Keratinocyte (primary cell): ENCODE results near the gene CDR2L. TPM values are rescaled to one million over a fixed set of nuclear protein-coding genes. Genes with fewer than 3 reads are reported as not detected.

Source experiments
- DNase-seq: peaks from one replicate; pipeline ENCODE4 v3.0.0-alpha.2; 2011; ENCODE audit warnings: low read depth, missing footprints, low spot score
- FAIRE-seq: peaks from 2 replicates; lab custom pipeline; 2011; peaks lifted over from hg19 to GRCh38; lab: Jason Lieb, UNC
- H2AFZ ChIP-seq: 2 replicates; pipeline ENCODE4 v1.6.0; 2012; ENCODE audit warnings: low read length, control low read depth, inconsistent platforms; ENCODE audit not compliant: control insufficient read depth
- H3K27ac ChIP-seq: 2 replicates; pipeline ENCODE4 v1.5.1; 2011; ENCODE audit warnings: low read length; ENCODE audit not compliant: control insufficient read depth, insufficient read depth
- H3K27me3 ChIP-seq: 3 replicates; pipeline ENCODE4 v1.6.0; 2011; ENCODE audit warnings: low read length; ENCODE audit not compliant: control insufficient read depth, insufficient read depth; ENCODE audit errors: extremely low read depth
- H3K36me3 ChIP-seq, 2 experiments: 2 replicates in 1 of 2; 3 replicates in 1 of 2; pipeline ENCODE4 v1.5.1; 2011; ENCODE audit warnings: low read length in 2 of 2, mild to moderate bottlenecking in 1 of 2; ENCODE audit not compliant: control insufficient read depth in 2 of 2, insufficient read depth in 2 of 2; ENCODE audit errors: extremely low read depth in 1 of 2
- H3K4me1 ChIP-seq: 3 replicates; pipeline ENCODE4 v1.5.1; 2011; ENCODE audit warnings: low read length; ENCODE audit not compliant: control insufficient read depth, insufficient read depth; ENCODE audit errors: extremely low read depth
- H3K4me2 ChIP-seq: 3 replicates; pipeline ENCODE4 v1.6.0; 2011; ENCODE audit warnings: low read depth, low read length; ENCODE audit not compliant: control insufficient read depth, insufficient read depth; ENCODE audit errors: extremely low read depth
- H3K4me3 ChIP-seq, 3 experiments: fragments of 200-600 bp in 1 of 3; sonication (generic) in 1 of 3; 2 replicates in 2 of 3; 3 replicates in 1 of 3; pipeline ENCODE4 v1.5.1; 2011 to 2016; ENCODE audit warnings: low read length in 3 of 3, mild to moderate bottlenecking in 3 of 3, control low read depth in 2 of 3, inconsistent platforms in 1 of 3, low read depth in 1 of 3, mixed read lengths in 1 of 3, mixed run types in 1 of 3, moderate library complexity in 1 of 3; ENCODE audit not compliant: control insufficient read depth in 2 of 3, insufficient read depth in 2 of 3; ENCODE audit errors: extremely low read depth in 1 of 3
- H3K79me2 ChIP-seq: 2 replicates; pipeline ENCODE4 v1.6.0; 2012; ENCODE audit warnings: low read length; ENCODE audit not compliant: control insufficient read depth, insufficient read depth
- H3K9ac ChIP-seq: 3 replicates; pipeline ENCODE4 v1.6.0; 2011; ENCODE audit warnings: low read length; ENCODE audit not compliant: control insufficient read depth, insufficient read depth; ENCODE audit errors: extremely low read depth
- H3K9me1 ChIP-seq: 3 replicates; pipeline ENCODE4 v1.6.0; 2011; ENCODE audit warnings: low read length; ENCODE audit not compliant: control insufficient read depth, insufficient read depth; ENCODE audit errors: extremely low read depth
- H3K9me3 ChIP-seq: 2 replicates; pipeline ENCODE4 v1.5.1; 2012; ENCODE audit warnings: low read depth, low read length; ENCODE audit not compliant: control insufficient read depth
- H4K20me1 ChIP-seq: 3 replicates; pipeline ENCODE4 v1.6.0; 2011; ENCODE audit warnings: low read length; ENCODE audit not compliant: control insufficient read depth, insufficient read depth; ENCODE audit errors: extremely low read depth
- EZH2 ChIP-seq: IDR thresholded peaks from one replicate; pipeline ENCODE4 v1.6.1; 2012; ENCODE audit warnings: inconsistent platforms, mild to moderate bottlenecking, low read length, moderate library complexity
- dilution Hi-C: fragments of 300-500 bp; cut with MboI; formaldehyde crosslinking; loops from one replicate; pipeline ENCODE4 v1.7.0; 2020; ENCODE audit warnings: low sequenced_read_pairs; ENCODE audit not compliant: extremely low pct_ligation_motif_present
- polyA plus RNA-seq, 5 experiments: library from polyadenylated mRNA; depleted of rRNA in 3 of 5; stranded (reverse) in 3 of 5; stranded (forward) in 1 of 5; unstranded in 1 of 5; fragments of >200 nt; gene quantifications; 1 replicate in 1 of 5; 2 replicates in 3 of 5; 3 replicates in 1 of 5; pipeline versions ENCODE4 v1.2.1 to v1.2.3, GENCODE V29; 2011 to 2012; ENCODE audit warnings: missing spikeins in 2 of 5, low read depth in 1 of 5, low replicate concordance in 1 of 5
- TF ChIP-seq, protein P1 (sequence below), 3 experiments: IDR thresholded peaks in 1 of 3; conservative IDR thresholded peaks in 1 of 3; optimal IDR thresholded peaks in 1 of 3; 2 replicates in 2 of 3; 3 replicates in 1 of 3; pipeline versions ENCODE3 to v1.5.1; 2011; ENCODE audit warnings: low read length in 3 of 3, mild to moderate bottlenecking in 3 of 3, moderate library complexity in 2 of 3, control low read depth in 1 of 3, inconsistent platforms in 1 of 3; ENCODE audit not compliant: insufficient read depth in 2 of 3; ENCODE audit errors: extremely low read depth in 1 of 3

CDR2L gene
- polyA plus RNA-seq, 1 donor (not counting 4 experiments of a cell fraction or from before 2014, with no cell fraction given): 7.1 TPM

DNA sequence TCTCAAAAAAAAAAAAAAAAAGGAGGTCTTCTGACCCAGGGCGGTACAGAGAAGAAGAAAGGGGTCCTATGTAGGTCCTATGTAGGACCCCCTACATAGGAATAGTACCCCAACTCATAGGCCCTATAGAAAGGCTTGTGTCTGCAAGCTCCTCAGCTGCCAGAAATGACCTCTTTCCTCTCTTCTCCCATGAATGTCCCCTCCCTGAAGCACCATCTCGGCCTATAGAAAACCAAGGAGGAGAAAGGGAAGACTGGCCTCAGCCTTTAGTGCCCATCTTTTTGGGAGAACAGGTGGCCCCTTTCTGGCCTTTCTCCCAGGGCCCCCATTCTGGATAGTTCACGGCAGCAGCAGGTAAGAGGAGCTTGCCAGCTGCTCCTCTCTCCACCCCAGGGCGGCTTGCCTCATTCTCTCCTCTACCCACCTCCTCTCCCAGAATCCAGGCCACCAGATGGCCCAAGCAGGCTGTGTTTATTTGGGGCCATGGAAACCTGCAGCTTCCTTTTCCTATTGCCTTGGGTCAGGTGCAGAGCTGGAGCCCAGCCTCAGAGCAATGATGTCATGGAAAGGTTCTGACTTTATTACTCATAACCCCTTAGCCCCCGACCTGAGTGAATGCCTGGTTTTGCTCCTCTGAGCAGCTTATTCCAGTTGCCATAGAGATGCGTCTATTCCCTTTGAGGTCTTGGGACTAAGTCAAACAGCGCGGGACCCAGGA lies 23.4 kb downstream of the CDR2L start:
- Histone ChIP-seq H3K9ac (no peak overlapping the region), H3K9me3 (no peaks in the 10 kb centered on the region), H2AFZ (peak overlapping the region; percentile 94), H4K20me1 (no peaks in the 10 kb centered on the region), H3K79me2 (peaks cover 20% of the 10 kb centered on the region), H3K27ac (peak overlapping the region; percentile 61), H3K4me3 (no peak overlapping the region), H3K36me3 (no peaks in the 10 kb centered on the region), H3K4me2 (peak overlapping the region; percentile 98), H3K27me3 (no peaks in the 10 kb centered on the region), H3K9me1 (peaks cover 4% of the 10 kb centered on the region), H3K4me1 (peaks cover 21% of the 10 kb centered on the region)
- DNase-seq (no peak), FAIRE-seq (peak; percentile 32)
- TF ChIP-seq, protein P1, sequence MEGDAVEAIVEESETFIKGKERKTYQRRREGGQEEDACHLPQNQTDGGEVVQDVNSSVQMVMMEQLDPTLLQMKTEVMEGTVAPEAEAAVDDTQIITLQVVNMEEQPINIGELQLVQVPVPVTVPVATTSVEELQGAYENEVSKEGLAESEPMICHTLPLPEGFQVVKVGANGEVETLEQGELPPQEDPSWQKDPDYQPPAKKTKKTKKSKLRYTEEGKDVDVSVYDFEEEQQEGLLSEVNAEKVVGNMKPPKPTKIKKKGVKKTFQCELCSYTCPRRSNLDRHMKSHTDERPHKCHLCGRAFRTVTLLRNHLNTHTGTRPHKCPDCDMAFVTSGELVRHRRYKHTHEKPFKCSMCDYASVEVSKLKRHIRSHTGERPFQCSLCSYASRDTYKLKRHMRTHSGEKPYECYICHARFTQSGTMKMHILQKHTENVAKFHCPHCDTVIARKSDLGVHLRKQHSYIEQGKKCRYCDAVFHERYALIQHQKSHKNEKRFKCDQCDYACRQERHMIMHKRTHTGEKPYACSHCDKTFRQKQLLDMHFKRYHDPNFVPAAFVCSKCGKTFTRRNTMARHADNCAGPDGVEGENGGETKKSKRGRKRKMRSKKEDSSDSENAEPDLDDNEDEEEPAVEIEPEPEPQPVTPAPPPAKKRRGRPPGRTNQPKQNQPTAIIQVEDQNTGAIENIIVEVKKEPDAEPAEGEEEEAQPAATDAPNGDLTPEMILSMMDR (optimal IDR thresholded peaks at IDR 0.05 in 1 of 3, IDR thresholded peaks at IDR 0.05 in 1 of 3, conservative IDR thresholded peaks at IDR 0.05 in 1 of 3; ENCODE audit: extremely low read depth in 1 of 3, insufficient read depth in 2 of 3, low read length in 3 of 3): peak in 1 of 3 experiments; percentile 23
- no peak for TF ChIP-seq EZH2
- dilution Hi-C loops: no loop called here

DNA sequence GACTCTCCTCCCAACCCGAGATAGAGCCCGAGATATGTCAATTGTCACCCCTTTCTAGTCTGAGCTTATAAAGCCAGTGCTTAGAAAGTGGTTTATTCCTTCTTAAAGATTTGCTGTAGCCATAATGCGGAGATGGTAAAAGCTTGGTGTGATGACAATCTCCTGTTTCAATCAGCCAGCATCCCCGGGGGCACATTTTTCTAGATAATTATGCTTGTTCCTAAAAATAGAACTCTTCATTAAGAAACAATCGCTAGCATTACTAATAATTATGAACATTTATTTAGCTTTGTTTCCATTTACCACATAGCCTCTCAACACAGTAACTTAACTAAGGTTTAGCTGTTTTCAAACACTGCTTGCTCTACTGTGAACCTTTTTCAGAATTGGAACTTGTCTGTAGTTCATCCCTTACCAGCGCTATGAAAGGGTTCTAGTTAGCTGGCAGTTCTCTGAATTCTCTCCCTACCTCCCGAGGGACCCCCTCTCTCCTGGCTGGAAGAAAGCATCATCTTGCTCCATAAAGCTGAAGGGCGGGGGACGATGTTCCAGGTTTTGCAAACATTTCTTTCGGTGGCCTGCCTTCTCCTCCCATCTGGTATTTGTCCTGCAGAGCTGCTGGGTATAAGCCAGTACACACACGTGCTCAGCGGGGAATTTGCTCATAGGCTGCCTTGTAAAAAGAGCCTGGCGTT lies 24.1 kb downstream of the CDR2L start:
- Histone ChIP-seq H3K4me2 (peak overlapping the region; percentile 98), H3K27ac (peak overlapping the region; percentile 61), H2AFZ (peak overlapping the region; percentile 94), H3K36me3 (peaks cover 0 to 1% of the 10 kb centered on the region in 2 experiments), H3K79me2 (peaks cover 23% of the 10 kb centered on the region), H3K4me3 (peak overlapping the region in 2 of 3 experiments; percentile 75 to 90), H3K27me3 (no peaks in the 10 kb centered on the region), H4K20me1 (no peaks in the 10 kb centered on the region), H3K9me3 (no peaks in the 10 kb centered on the region), H3K4me1 (peaks cover 21% of the 10 kb centered on the region), H3K9me1 (peaks cover 4% of the 10 kb centered on the region), H3K9ac (peak overlapping the region; percentile 76)
- FAIRE-seq (no peak), DNase-seq (no peak)
- dilution Hi-C loops: no loop called here
- TF ChIP-seq, protein P1 (optimal IDR thresholded peaks at IDR 0.05 in 1 of 3, IDR thresholded peaks at IDR 0.05 in 1 of 3, conservative IDR thresholded peaks at IDR 0.05 in 1 of 3; ENCODE audit: extremely low read depth in 1 of 3, insufficient read depth in 2 of 3, low read length in 3 of 3): no peak
- TF ChIP-seq EZH2: no peak
